ENCODE data around the gene MRPL9. TPM values are rescaled to one million over a fixed set of nuclear protein-coding genes. Genes with fewer than 3 reads are reported as not detected.

Gene MRPL9
- total and polyA plus RNA-seq, 2 donors (not counting 1 experiment from before 2014, with no cell fraction given), result 65.5 to 84.6 TPM

DNA sequence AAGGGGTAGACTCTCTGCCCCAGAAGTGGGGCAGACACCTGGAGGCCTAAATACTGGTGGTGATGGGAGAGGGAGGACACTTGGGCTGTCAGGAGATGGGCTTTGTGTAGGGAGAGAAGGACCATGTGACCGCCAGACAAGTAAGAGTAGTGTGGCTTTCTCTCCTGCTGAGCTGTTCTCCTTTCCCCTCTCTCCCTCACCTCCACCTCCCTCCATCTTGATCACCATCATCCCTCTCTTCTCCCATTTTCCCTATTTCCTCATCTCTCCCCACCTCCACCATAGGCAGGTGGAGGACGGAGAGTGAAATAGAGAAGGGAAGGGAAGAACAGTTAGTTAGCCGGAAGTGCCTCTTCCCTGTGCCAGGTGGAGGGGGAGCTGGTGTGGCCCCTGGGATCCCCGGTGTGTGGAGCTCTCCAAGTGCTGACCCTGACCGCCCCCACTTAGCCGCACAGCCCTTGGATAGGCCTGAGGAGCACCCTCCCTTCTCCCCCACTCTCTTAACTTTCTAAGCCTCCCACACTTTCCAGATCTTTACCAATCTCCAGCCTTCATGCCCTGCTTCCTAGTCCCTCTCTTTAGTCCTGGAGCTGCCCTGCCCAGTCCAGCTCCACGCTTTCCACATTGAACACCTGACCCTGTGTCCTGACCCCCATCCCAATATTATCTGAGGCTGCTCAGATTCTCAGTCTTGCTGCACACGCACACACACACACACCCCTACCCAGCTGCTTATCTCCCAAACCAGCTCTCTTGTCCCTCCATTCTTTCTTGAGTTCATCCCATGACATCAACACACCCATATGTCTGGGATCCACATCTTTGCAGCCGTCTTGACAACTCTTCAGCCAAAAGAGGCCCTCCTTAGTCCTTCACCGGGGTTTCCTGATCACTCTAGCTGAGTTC, 48.2 kb downstream of the MRPL9 start:
- H3K27me3 ChIP-seq (replicated peaks in 1 of 4; ENCODE audit: control extremely low read depth in 1 of 4, control insufficient read depth in 3 of 4, insufficient read depth in 4 of 4, low read length in 3 of 4), result peaks cover 0 to 46% (median 20%) of the 10 kb centered on the region in 4 experiments
- Mint-ChIP-seq H3K27me3 (peaks cover 68% of the 10 kb centered on the region), H3K4me1 (peaks cover 12% of the 10 kb centered on the region)

More for the DNA sequence above, 48.2 kb downstream of the MRPL9 start:
- no peaks in the 10 kb centered on the region for H3K79me2 ChIP-seq (ENCODE audit: control insufficient read depth, insufficient read depth, low read length)
- no peaks in the 10 kb centered on the region for H3K36me3 ChIP-seq (replicated peaks in 1 of 2; ENCODE audit: control extremely low read depth in 1 of 2, control insufficient read depth in 1 of 2, extremely low read depth in 1 of 2, insufficient read depth in 2 of 2, low read length in 1 of 2)
- H3K9ac ChIP-seq (ENCODE audit: low read length), result no peak overlapping the region
- CTCF ChIA-PET, result interaction anchor here (1.2 kb wide), 1 partner anchor 9 kb away, joined by 3 read pairs; no protein-coding TSS in a partner anchor
- Mint-ChIP-seq H3K9me3 (ENCODE audit: insufficient read depth) (no peaks in the 10 kb centered on the region), H3K4me3 (no peak overlapping the region), H3K27ac (no peak overlapping the region)
- no peak overlapping the region for H2AFZ ChIP-seq (ENCODE audit: insufficient read depth, low read depth, low read length, poor library complexity, severe bottlenecking)
- H3K4me3 ChIP-seq (ENCODE audit: control extremely low read depth in 1 of 5, extremely low read depth in 1 of 5, insufficient read depth in 1 of 5, low read depth in 2 of 5, low read length in 4 of 5), result no peak overlapping the region
- 77% methylated on average over 7 of the region's 10 CpGs for WGBS (ENCODE audit: insufficient coverage)
- H3K9me3 ChIP-seq (ENCODE audit: control extremely low read depth in 1 of 3, control insufficient read depth in 2 of 3, insufficient read depth in 1 of 3, low read length in 2 of 3), result peaks cover 0 to 10% (median 0%) of the 10 kb centered on the region in 3 donors
- DNase-seq, result no peak
- no peak overlapping the region for H3K27ac ChIP-seq (ENCODE audit: low read length in 2 of 2)
- TF ChIP-seq, protein P1, sequence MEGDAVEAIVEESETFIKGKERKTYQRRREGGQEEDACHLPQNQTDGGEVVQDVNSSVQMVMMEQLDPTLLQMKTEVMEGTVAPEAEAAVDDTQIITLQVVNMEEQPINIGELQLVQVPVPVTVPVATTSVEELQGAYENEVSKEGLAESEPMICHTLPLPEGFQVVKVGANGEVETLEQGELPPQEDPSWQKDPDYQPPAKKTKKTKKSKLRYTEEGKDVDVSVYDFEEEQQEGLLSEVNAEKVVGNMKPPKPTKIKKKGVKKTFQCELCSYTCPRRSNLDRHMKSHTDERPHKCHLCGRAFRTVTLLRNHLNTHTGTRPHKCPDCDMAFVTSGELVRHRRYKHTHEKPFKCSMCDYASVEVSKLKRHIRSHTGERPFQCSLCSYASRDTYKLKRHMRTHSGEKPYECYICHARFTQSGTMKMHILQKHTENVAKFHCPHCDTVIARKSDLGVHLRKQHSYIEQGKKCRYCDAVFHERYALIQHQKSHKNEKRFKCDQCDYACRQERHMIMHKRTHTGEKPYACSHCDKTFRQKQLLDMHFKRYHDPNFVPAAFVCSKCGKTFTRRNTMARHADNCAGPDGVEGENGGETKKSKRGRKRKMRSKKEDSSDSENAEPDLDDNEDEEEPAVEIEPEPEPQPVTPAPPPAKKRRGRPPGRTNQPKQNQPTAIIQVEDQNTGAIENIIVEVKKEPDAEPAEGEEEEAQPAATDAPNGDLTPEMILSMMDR (IDR thresholded peaks at IDR 0.05), result no peak
- TF ChIP-seq EZH2 (IDR thresholded peaks at IDR 0.05; ENCODE audit: borderline replicate concordance, insufficient read depth, low read depth, low read length, poor library complexity, severe bottlenecking), result no peak
- no peak overlapping the region for H3K4me2 ChIP-seq (replicated peaks; ENCODE audit: low read depth, low read length, poor library complexity, severe bottlenecking)
- H3K4me1 ChIP-seq (ENCODE audit: control insufficient read depth in 2 of 2, insufficient read depth in 2 of 2, low read length in 2 of 2), result peaks cover 5 to 8% of the 10 kb centered on the region in 2 donors
- H4K20me1 ChIP-seq (ENCODE audit: control insufficient read depth, insufficient read depth, low read length, poor library complexity, severe bottlenecking), result no peaks in the 10 kb centered on the region
- no peak for ATAC-seq (ENCODE audit: low read depth)
- intact Hi-C loops (cut with micrococcal nuclease), result no loop called here
- POLR2A ChIA-PET, result no interaction called here
